T-helper 2 cell treated with Interferon-gamma antibody and Interleukin-4, amounts not matched to agents 100 ng/mL and 5 ng/mL, for 36 hours (primary cell): ENCODE results near the gene MUC4. TPM values are rescaled to one million over a fixed set of nuclear protein-coding genes. Genes with fewer than 3 reads are reported as not detected.

ENCODE experiments used
- intact Hi-C: fragments of 100-400 bp; cut with micrococcal nuclease; formaldehyde crosslinking; loops from one replicate; pipeline ENCODE4 v1.15.1; 2023
- total RNA-seq: library from RNA; stranded (reverse); gene quantifications from 2 replicates; pipeline ENCODE4 v1.2.3, GENCODE V29; 2022

The MUC4 gene
- total RNA-seq, 1 donor from 2014 or later = 0.34 TPM

- intact Hi-C loops = no loop called here
These were observed 47.6 kb downstream of the MUC4 start for GRCh38 chr3:195763843-195764825.

GRCh38 chr3:195763076-195763830, 48.5 kb downstream of the MUC4 start:
- intact Hi-C loops = no loop called here

DNA sequence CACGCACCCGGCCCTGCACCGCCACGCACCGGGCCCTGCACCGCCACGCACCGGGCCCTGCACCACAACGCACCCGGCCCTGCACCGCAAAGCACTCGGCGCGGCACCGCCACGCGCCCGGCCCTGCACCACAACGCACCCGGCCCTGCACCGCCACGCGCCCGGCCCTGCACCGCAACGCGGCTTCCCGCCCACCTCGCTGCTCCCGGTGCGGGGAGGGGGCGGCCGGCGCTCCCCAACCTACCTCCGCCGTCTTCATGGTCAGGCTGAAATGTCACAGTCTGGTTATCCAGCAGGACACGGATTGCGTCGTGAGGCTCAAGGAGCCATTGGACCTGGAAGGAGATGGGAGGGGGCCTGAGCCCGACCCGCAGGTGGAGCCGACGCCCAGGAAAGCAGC, 49.1 kb downstream of the MUC4 start:
- intact Hi-C loops = no loop called here

DNA sequence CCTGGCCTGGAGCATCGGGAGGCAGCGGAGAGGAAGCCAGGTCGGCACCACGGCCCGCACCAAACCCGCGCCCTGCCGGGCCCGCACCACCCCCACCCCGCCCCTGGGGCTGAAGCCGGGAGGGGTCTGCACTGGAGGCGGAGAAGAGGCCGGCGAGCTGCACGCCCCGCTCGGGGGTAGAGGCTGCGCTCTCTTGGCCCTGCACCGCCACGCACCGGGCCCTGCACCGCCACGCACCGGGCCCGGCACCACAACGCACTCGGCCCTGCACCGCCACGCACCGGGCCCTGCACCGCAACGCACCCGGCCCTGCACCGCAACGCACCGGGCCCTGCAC, 49.5 kb downstream of the MUC4 start:
- intact Hi-C loops = no loop called here

GRCh38 chr3:195761567-195762248, 50.0 kb downstream of the MUC4 start:
- intact Hi-C loops = no loop called here

DNA sequence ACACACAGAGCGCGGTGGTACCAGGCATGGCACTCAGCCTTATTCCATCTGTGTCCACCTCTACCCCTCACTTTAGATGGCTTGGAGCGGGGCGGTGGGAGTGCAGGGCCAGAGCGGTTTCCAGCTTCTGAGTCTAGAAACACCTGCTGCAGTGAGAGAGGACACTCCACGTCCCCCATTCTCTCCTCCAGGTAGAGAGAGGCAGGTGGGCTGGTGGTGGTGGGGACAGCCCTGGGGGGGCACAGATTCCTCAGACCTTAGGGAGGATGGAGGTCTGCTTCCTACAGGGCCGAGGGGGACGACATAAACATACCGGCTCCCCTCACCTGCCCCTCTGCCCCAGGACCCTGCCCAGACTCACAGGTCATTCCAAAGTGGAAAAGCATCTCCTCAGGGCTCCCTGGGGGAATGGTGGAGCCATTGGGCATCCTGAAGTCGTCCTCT, 50.6 kb downstream of the MUC4 start:
- intact Hi-C loops = no loop called here

DNA sequence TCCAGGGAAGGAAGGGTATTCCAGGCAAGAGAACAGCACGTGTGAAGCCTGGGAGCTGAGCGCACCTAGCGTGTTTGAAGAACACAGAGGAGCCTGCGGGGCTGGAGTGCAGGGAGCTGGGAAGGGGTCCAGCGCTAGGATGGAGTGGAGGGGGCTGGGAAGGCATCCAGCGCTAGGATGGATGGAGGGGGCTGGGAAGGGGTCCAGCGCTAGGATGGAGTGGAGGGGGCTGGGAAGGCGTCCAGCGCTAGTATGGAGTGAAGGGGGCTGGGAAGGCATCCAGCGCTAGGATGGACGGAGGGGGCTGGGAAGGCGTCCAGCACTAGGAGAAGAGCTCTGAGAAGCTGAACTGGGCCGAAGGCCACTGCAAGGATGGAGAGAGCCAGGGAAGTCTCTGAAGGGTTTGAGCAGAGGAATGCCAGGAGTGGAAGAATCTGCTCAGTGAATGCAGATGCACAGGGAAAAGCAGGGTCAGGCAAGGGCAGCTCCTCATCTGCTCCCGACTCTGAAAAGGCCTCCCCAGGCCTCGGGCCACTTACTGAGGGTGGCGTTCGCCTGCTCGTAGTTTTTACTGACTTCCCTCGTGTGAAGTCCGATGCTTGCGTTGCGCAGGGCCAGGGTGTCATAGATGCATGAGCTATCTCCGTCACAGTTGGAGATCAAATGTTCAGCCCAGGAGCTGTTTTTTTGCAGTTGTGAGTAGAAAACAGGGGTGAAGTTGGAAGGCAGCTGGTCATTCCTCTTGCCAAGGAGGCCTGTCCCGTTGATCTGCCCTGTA, 51.2 kb downstream of the MUC4 start:
- intact Hi-C loops = no loop called here

DNA sequence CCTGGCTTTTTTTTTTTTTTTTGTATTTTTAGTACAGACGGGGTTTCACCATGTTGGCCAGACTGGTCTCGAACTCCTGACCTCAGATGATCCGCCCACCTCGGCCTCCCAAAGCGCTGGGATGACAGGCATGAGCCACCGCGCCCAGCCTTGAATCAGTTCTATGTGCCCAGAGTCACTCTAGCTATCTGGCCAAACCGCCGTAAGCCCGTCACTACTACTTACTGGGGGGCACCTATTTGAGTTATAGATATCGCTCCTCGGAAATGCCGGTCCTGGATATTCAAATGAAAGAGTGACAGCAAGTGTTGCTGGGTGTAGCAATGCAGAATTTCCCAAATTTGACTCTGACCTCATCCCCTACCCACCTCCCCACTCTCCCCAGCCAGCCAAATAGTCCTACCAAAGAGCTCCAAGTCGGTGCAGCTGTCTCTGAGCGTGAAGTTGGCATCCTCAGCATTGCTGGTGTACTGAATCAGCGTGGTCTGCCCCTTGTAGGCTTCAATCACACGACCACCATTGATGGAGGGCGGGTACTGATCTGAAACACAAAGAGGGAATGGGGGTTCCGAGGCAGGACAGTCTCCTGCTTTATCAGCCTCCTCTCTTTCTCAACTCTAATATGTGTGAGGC, 52.9 kb downstream of the MUC4 start:
- intact Hi-C loops = no loop called here

DNA sequence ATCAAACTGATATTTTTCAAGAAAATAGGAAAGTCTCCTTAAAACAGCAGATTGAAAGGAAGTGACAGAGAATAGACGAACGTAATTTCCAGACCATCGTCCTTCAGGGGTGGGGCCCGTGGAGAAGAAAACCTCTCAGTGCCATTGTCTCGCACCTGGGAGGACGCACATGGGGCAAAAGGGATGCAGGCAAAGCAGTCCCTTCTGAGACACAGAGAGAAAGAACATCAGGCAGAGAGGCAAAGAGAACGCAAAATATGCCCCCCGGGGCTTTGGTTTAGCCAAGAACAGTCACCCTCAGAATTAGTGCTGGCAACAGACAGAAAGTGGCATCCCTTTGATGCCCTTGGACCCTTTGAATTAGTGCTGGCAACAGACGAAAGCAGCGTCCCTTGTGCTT, 53.9 kb downstream of the MUC4 start:
- intact Hi-C loops = no loop called here

- intact Hi-C loops = no loop called here
These were observed 54.3 kb downstream of the MUC4 start for GRCh38 chr3:195757438-195757770.

DNA sequence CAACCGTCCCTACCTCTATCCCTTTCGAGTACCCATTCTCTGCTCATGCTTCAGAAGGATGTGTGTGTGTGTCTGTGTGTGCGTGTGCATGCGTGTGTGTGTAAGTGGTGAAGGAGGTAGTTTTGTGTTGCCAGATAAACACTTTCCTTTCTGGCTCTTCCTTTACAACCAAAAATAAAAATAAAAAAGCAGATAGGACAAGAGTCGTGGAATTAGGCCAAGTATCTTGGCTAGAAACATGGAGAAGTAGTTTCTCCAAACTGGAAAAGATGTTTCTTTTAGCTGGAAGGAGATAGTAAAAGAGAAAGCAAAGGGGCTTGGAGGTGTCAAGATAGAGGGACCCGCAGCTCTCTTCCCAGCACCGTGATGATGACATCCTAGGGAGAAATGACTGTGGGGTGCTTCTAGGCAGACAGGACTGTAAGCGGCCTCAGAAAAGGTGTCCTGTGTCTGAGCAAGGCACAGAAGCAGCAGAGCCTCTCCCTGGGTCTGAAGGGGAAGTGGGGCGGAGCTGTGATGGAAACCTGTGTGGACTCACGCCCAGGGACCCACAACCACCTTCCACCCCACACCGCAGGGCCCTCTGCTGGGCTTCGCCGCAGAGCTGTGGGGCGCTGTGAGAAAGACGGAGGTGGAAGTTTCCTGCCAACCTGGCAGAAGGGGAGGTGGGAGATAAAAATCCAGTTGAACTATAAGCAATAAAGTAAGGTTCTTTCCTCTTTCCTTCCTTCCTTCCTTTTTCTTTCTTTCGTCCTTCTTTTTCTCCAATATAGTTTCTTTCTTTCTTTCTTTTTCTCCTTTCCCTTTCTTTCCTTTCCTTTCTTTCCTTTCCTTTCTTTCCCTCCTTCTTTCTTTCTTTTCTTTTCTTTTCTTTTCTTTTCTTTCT, 55.7 kb downstream of the MUC4 start:
- intact Hi-C loops = no loop called here

- intact Hi-C loops = no loop called here
These were observed 56.3 kb downstream of the MUC4 start for GRCh38 chr3:195755391-195755790.

GRCh38 chr3:195754906-195755305, 56.8 kb downstream of the MUC4 start:
- intact Hi-C loops = no loop called here

DNA sequence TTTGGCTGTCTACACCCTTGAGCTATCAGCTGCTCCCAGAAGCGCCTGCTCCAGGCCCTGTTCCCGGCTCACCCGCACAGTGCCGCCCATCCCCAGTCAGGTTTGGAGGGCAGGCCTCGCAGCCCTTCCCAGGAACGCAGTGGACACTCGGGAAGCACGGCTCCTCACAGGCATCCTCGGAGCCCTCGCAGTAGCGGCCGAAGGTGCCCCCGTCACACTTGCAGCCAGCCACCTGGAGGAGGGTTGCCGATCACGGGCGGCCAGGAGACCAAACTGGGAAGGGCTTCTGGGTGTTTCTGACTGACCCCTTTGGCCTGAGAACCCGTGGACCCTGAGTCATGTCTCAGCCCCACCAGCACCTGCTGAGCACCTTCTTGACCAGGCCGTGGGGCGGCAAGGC, 57.6 kb downstream of the MUC4 start:
- intact Hi-C loops = no loop called here

DNA sequence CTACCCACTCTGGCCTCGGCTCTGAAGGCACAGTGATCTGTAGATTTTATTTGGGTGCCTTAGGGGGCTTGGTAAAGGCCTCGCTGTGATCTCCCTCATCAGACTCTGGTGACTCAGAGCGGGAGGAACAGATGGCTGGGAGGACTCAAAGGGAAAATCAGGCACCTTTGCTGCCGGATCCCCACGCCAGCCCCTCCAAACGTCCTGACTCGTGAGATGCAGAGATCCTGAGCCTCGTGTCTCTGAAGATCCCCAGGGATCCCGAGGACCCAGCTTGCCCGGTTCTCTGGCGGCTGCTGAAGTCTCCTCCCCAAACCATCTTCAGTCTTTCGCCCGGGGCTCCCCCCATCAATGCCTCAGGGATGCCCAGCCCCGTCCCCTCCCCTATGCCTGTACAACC, 58.1 kb downstream of the MUC4 start:
- intact Hi-C loops = no loop called here

GRCh38 chr3:195752546-195753331, 59.0 kb downstream of the MUC4 start:
- intact Hi-C loops = no loop called here

DNA sequence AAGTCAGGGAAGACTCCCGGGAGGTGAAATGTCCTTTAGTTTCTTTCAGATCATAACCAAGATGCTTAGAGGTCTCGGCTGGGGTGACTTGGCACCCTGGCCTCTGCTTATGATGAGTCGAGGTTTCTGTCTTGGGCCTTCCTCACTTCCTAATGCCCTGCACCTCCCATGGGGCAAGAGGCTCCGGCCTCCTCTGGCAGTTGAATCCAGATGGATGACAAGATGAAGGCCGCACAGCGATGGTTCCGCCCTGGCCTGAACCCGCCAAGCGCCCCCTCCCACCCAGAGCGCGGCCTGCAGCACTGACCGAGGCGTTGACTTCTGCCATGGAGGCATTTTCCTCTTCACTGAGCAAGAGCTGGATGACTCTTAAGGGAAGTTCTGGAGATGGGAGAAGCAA, 59.7 kb downstream of the MUC4 start:
- intact Hi-C loops = no loop called here

DNA sequence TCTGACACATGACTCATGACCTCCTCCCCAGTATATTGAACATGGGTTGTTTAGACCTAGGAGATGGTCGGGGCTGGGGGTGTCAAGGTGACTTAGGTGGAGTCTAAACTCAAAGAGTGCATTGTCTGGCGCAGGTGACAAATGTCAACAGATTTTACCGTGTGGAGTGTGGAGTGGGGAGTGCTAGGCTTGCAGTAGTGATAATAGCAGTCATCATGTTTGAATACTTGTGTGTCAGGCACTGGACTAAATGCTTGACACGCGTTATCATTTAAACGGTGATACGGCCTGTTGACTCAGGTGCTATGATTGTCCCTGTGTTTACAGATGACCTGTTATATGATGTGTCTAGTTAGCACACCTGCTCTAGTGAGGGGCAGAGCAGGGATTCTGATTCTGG, 60.2 kb downstream of the MUC4 start:
- intact Hi-C loops = no loop called here
